Bronchial epithelial cell (primary cell): ENCODE results near the gene FZD4. TPM values are rescaled to one million over a fixed set of nuclear protein-coding genes. Genes with fewer than 3 reads are reported as not detected.
A peak's percentile ranks its signal among the peaks of the same experiment; 100 is the strongest.
"Not testable (repeated sequence)": the region's sequence is repeated elsewhere in the genome, so short reads cannot be mapped to it uniquely, and the experiment has no call there.

ENCODE experiments used
- DNase-seq: peaks from one replicate; pipeline ENCODE4 v3.0.0-alpha.2; 2010; ENCODE audit warnings: low read depth
- FAIRE-seq: peaks from 2 replicates; lab custom pipeline; 2011; peaks lifted over from hg19 to GRCh38; lab: Jason Lieb, UNC
- H3K27me3 ChIP-seq: 2 replicates; pipeline ENCODE4 v1.5.1; 2011; ENCODE audit warnings: low read length; ENCODE audit not compliant: control insufficient read depth, insufficient read depth
- H3K36me3 ChIP-seq: 2 replicates; pipeline ENCODE4 v1.5.1; 2011; ENCODE audit warnings: low read length; ENCODE audit not compliant: control insufficient read depth, insufficient read depth
- H3K4me3 ChIP-seq: 2 replicates; pipeline ENCODE4 v1.5.1; 2011; ENCODE audit warnings: mild to moderate bottlenecking, low read depth, low read length, control low read depth
- total RNA-seq: library from RNA; depleted of rRNA; stranded (reverse); fragments of >200 nt; gene quantifications from 2 replicates; pipeline ENCODE4 v1.2.1, GENCODE V29; 2014
- TF ChIP-seq, protein P1 (sequence below): IDR thresholded peaks from 2 replicates; pipeline ENCODE4 v1.5.1; 2011; ENCODE audit warnings: mild to moderate bottlenecking, moderate library complexity, low read length, control low read depth, inconsistent platforms; ENCODE audit not compliant: insufficient read depth, severe bottlenecking

Gene FZD4
- total RNA-seq, 1 donor from 2014 or later, result 0.53 TPM

DNA sequence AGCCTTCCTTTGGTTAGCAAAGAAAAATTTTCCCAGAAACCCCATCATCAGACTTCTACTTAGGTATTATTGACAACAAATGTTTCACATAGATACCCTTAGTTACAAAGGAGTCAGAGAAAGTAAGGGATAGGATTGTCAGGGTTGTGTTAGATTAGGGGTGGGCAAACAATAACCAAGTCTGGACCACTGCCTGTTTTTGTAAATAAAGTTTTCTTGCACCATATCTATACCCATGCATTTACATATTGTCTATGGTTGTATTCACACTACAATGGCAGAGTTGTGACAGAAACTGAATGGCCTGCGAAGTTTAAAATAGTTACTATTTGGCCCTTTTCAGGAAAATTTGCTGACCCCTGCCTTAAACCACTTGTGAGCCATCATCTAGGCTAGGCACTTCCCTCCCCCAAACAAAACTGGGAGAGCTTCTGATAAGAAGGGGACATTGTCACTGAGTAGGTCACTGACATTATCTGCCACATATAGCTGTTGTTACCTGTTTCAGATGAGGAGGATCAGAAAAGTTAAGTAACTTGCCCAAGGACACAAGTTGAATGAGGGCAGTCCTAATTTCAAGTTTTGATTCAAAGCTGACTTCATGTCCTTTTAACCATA is 41.9 kb upstream of the FZD4 start:
- Histone ChIP-seq H3K36me3 (no peaks in the 10 kb centered on the region), H3K27me3 (no peaks in the 10 kb centered on the region), H3K4me3 (no peak overlapping the region)
- TF ChIP-seq, protein P1, sequence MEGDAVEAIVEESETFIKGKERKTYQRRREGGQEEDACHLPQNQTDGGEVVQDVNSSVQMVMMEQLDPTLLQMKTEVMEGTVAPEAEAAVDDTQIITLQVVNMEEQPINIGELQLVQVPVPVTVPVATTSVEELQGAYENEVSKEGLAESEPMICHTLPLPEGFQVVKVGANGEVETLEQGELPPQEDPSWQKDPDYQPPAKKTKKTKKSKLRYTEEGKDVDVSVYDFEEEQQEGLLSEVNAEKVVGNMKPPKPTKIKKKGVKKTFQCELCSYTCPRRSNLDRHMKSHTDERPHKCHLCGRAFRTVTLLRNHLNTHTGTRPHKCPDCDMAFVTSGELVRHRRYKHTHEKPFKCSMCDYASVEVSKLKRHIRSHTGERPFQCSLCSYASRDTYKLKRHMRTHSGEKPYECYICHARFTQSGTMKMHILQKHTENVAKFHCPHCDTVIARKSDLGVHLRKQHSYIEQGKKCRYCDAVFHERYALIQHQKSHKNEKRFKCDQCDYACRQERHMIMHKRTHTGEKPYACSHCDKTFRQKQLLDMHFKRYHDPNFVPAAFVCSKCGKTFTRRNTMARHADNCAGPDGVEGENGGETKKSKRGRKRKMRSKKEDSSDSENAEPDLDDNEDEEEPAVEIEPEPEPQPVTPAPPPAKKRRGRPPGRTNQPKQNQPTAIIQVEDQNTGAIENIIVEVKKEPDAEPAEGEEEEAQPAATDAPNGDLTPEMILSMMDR, result no peak
- FAIRE-seq, result no peak
- DNase-seq, result no peak

DNA sequence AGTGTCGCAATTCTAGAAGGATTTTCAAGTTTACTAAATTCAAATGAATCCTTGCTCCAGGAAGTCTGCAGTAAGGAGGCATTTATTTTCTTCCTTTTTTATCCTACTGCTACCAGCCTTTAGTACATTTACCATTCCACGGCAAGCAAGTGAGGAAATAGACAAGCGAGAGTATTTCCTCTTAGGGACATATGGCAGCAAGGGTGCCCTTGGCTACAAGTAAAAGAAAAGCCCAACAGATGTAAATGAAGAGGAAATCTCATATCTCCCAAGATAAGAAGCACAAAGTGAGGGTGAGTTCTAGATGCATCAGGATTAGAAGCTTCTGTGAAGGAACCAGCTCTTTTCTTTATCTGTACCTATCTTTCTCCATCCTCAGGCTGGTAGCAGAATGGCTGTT is 37.8 kb upstream of the FZD4 start:
- Histone ChIP-seq H3K4me3 (no peak overlapping the region), H3K36me3 (no peaks in the 10 kb centered on the region), H3K27me3 (no peaks in the 10 kb centered on the region)
- TF ChIP-seq, protein P1, result no peak
- FAIRE-seq, result no peak
- DNase-seq, result no peak

DNA sequence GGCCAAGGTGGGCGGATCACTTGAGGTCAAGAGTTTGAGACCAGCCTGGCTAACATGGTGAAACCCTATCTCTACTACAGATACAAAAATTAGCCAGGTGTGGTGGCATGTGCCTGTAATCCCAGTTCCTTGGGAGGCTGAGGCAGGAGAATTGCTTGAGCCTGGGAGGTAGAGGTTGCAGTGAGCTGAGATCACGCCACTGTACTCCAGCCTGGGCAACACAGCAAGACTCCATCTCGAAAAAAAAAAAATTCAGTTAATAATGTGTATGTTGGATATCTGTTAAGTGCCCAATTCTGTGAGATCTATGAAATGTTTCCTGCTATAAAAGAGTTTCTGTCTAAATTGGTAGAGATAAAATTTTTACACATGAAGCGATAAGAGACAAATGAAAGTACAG is 37.1 kb upstream of the FZD4 start:
- not testable (repeated sequence) for H3K27me3 ChIP-seq, H3K4me3 ChIP-seq, FAIRE-seq, DNase-seq, H3K36me3 ChIP-seq

DNA sequence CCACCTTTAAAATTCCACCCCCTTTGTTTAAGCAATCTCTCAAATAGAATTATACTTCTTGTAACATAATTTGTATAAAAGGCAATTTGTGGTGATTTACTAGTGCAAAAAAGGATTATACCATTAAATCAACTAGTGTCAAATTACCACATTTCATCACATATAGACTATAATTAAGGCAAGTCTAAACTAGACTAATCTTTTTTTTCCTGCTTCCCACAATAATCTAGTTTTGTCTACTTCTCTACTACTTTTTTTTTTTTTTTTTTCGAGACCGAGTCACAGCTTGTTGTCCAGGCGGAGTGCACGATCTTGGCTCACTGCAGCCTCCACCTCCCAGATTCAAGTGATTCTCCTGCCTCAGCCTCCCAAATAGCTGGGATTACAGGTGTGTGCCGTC is 36.1 kb upstream of the FZD4 start:
- no peaks in the 10 kb centered on the region for H3K36me3 ChIP-seq
- DNase-seq, result peak; percentile 81
- no peak for FAIRE-seq
- TF ChIP-seq, protein P1, result no peak
- H3K27me3 ChIP-seq, result no peaks in the 10 kb centered on the region
- no peak overlapping the region for H3K4me3 ChIP-seq

DNA sequence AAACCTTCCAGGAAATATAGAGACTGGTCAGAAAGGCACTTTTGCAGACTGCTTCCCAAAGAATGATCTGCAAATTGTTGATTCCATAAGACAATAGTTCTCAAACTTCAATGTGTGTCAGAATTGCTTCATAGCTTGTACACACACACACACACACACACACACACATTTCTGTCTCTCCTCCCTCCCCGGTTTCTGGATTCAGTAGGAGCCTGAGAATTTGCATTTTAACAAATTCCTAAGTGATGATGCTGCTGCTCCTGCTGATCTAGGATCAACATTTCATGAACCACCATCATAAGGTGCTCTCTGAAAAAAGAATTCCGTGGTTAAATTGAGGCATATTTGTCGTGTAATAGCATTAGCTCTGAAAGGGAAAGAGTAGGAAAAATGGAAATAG is 35.3 kb upstream of the FZD4 start:
- DNase-seq (peak; percentile 86), FAIRE-seq (no peak)
- TF ChIP-seq, protein P1, result no peak

DNA sequence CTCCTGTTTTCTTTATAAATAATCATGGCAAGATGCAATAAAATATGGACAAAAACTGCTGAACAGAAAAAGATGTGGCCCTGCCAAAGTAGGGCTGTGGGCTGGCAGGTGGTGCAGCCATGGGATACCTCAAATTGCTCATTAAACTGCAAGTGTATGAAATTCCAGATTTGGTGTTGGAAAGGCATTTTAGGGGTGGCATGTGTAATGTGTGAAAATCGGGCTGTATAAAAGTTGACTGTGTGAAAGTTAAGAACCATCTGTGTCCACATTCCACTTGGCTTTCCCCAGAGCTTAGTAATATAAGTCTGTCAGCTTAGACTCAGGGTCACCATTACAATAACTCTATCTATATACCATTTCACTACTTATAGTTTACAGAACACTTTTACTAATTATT is 34.8 kb upstream of the FZD4 start:
- Histone ChIP-seq H3K36me3 (no peaks in the 10 kb centered on the region), H3K27me3 (no peaks in the 10 kb centered on the region), H3K4me3 (no peak overlapping the region)
- DNase-seq, result no peak
- no peak for FAIRE-seq
- TF ChIP-seq, protein P1, result no peak

More for the DNA sequence above, 35.3 kb upstream of the FZD4 start:
- Histone ChIP-seq H3K4me3 (no peak overlapping the region), H3K27me3 (no peaks in the 10 kb centered on the region), H3K36me3 (no peaks in the 10 kb centered on the region)
